ENCODE results near the gene ATF6B.

DNA sequence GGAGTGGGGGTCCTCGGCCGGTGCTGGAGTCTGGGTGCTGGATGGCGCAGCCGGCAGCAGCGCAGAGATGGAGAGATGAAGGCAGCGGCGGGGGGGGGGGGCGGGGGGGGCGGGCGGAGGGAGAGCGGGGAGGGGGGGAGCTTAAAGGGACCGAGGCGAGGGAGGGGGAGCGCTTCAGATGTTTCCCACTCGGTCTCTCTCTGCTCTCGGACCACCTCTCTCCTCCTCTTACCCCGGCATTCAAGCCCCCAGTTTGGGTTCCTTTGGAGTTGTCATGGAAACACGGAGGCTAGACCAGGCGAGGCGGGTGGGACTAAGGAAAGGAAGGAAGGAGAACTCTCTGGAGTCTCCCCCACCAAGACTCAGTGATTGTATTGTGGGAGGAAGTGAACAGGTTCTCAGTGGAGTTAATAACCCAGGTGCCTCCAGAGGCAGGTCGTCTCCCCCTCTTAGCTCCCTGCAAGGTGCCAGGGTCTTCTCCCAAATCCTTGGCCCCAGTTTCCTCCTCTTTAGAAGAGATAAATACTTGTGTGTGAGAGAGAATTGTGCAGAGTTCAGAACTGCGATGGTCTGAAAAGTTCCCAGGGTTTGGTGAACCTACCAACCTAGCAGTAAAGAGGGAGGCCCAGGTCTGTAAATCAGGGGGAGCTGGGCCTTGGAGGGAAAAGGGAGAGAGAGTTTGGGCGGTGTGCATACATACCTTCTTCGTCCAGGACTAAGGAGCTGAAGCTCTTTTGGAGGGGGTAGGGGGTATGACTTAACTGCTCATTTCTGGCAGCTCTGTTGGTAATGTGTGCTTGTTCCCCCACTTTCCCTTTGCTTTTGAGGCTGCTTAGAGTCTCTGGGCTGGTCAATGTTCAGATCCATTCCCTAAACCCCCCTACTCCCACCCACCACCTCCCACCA lies 24.1 kb upstream of the ATF6B start, which contains the start of gene PRRT1:
- TF ChIP-seq POLR2A (IDR thresholded peaks at IDR 0.05) (no peak), EP300 (IDR thresholded peaks at IDR 0.05) (no peak)
- TF ChIP-seq, protein P1, sequence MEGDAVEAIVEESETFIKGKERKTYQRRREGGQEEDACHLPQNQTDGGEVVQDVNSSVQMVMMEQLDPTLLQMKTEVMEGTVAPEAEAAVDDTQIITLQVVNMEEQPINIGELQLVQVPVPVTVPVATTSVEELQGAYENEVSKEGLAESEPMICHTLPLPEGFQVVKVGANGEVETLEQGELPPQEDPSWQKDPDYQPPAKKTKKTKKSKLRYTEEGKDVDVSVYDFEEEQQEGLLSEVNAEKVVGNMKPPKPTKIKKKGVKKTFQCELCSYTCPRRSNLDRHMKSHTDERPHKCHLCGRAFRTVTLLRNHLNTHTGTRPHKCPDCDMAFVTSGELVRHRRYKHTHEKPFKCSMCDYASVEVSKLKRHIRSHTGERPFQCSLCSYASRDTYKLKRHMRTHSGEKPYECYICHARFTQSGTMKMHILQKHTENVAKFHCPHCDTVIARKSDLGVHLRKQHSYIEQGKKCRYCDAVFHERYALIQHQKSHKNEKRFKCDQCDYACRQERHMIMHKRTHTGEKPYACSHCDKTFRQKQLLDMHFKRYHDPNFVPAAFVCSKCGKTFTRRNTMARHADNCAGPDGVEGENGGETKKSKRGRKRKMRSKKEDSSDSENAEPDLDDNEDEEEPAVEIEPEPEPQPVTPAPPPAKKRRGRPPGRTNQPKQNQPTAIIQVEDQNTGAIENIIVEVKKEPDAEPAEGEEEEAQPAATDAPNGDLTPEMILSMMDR (IDR thresholded peaks at IDR 0.05): no peak
